GM12864 (cell line): ENCODE results near the gene ARHGAP30.
A peak's percentile ranks its signal among the peaks of the same experiment; 100 is the strongest.

ENCODE experiments used
- DNase-seq: peaks from one replicate; pipeline ENCODE4 v3.0.0-alpha.2; 2011; ENCODE audit warnings: low read depth
- H3K4me3 ChIP-seq: 2 replicates; pipeline ENCODE4 v1.5.1; 2011; ENCODE audit warnings: mild to moderate bottlenecking, low read depth, low read length, control low read depth
- CTCF ChIP-seq: IDR thresholded peaks from 2 replicates; pipeline ENCODE4 v1.5.1; 2011; ENCODE audit warnings: low read depth, mild to moderate bottlenecking, moderate library complexity, low read length, control low read depth, inconsistent platforms; ENCODE audit errors: missing control alignments

ARHGAP30 gene

GRCh38 chr1:161046605-161047228, 23.0 kb downstream of the ARHGAP30 start:
- no peak for TF ChIP-seq CTCF
- peak overlapping the region; percentile 70 for H3K4me3 ChIP-seq
- DNase-seq = peak; percentile 82

GRCh38 chr1:161045736-161046604, 23.7 kb downstream of the ARHGAP30 start, which contains the start of gene USF1:
Gene USF1, minus strand, starts transcription at chr1:161045977. Its CDS starts 2,702 bp downstream, at chr1:161043275.
- peak within 1 kb of the TSS; percentile 70 for H3K4me3 ChIP-seq
- DNase-seq = peak; percentile 88
- TF ChIP-seq CTCF = no peak

- no peak for TF ChIP-seq CTCF
- H3K4me3 ChIP-seq = peak overlapping the region; percentile 70
- DNase-seq = peak; percentile 84
Measured at GRCh38 chr1:161044908-161045735, 24.6 kb downstream of the ARHGAP30 start.

GRCh38 chr1:161044535-161044907, 25.2 kb downstream of the ARHGAP30 start:
- no peak for TF ChIP-seq CTCF
- DNase-seq = no peak
- peak overlapping the region; percentile 70 for H3K4me3 ChIP-seq

GRCh38 chr1:161039546-161039945, 30.1 kb downstream of the ARHGAP30 start:
- no peak for TF ChIP-seq CTCF
- H3K4me3 ChIP-seq = no peak overlapping the region; the same call in 1 of the 2 replicates

GRCh38 chr1:161039154-161039545, 30.5 kb downstream of the ARHGAP30 start:
- peak overlapping the region; percentile 83 for H3K4me3 ChIP-seq
- DNase-seq = no peak
- TF ChIP-seq CTCF = no peak

More at GRCh38 chr1:161039546-161039945, 30.1 kb downstream of the ARHGAP30 start:
- DNase-seq = no peak
